Activated CD4-positive, alpha-beta T cell treated with anti-CD3 and anti-CD28 coated beads for 36 hours (primary cell): ENCODE data around the gene CRTC3. TPM values are rescaled to one million over a fixed set of nuclear protein-coding genes. Genes with fewer than 3 reads are reported as not detected.

Experiments
- ATAC-seq: fragments of 200-7000 bp; cut with Tn5 transposase; one replicate; pipeline ENCODE4 v1.10.0; 2021; ENCODE audit warnings: mild to moderate bottlenecking, moderate library complexity
- CTCF ChIA-PET: fragments of 350-600 bp; sonication (Branson Sonifier 250); formaldehyde crosslinking; loops from one replicate; lab custom pipeline; 2021; ENCODE audit warnings: antibody characterized with exemption; lab: Charles Lee
- POLR2A ChIA-PET: fragments of 350-600 bp; sonication (Branson Sonifier 250); formaldehyde crosslinking; loops from one replicate; lab custom pipeline; 2021; ENCODE audit warnings: antibody characterized with exemption, inconsistent platforms; lab: Charles Lee
- DNase-seq: peaks from one replicate; pipeline ENCODE4 v3.0.0-alpha.2; 2020
- H3K27ac Mint-ChIP-seq: one replicate; pipeline ENCODE4 v1.8.0; 2021; ENCODE audit warnings: mixed read lengths
- H3K27me3 Mint-ChIP-seq: one replicate; pipeline ENCODE4 v1.8.0; 2021; ENCODE audit warnings: mixed read lengths
- H3K36me3 Mint-ChIP-seq: one replicate; pipeline ENCODE4 v1.8.0; 2021; ENCODE audit warnings: low read depth, mixed read lengths
- H3K4me1 Mint-ChIP-seq: one replicate; pipeline ENCODE4 v1.8.0; 2021; ENCODE audit warnings: mixed read lengths
- H3K4me3 Mint-ChIP-seq: one replicate; pipeline ENCODE4 v1.8.0; 2021; ENCODE audit warnings: mild to moderate bottlenecking, moderate library complexity, mixed read lengths
- H3K9me3 Mint-ChIP-seq: one replicate; pipeline ENCODE4 v1.8.0; 2021; ENCODE audit warnings: low read depth, mixed read lengths
- intact Hi-C, 2 experiments: fragments of 100-400 bp; cut with DNase I in 1 of 2; cut with micrococcal nuclease in 1 of 2; formaldehyde crosslinking; loops; one replicate each; pipeline versions ENCODE4 v1.14.2 to v1.15.1; 2022 to 2024; cut with DNase I, micrococcal nuclease
- total RNA-seq, 2 experiments: library from RNA; stranded (reverse); gene quantifications; one replicate each; pipeline ENCODE4 v1.2.3, GENCODE V29; 2021

Gene CRTC3
- total RNA-seq, 2 experiments from 2014 or later = 32.4 to 36.2 TPM

GRCh38 chr15:90599644-90600043, 69.9 kb downstream of the CRTC3 start:
- CTCF ChIA-PET = no interaction called here
- H3K36me3 Mint-ChIP-seq = peaks cover 34% of the 10 kb centered on the region

GRCh38 chr15:90600954-90601353, 71.2 kb downstream of the CRTC3 start:
- Mint-ChIP-seq H3K27ac (peak overlapping the region; percentile 22), H3K27me3 (no peaks in the 10 kb centered on the region), H3K9me3 (no peaks in the 10 kb centered on the region), H3K4me3 (no peak overlapping the region), H3K4me1 (peaks cover 55% of the 10 kb centered on the region), H3K36me3 (peaks cover 28% of the 10 kb centered on the region)
- DNase-seq (no peak), ATAC-seq (no peak)
- CTCF ChIA-PET = interaction anchor here (0.8 kb wide), 2 partner anchors 280 to 281 kb away, joined by 3 read pairs; no protein-coding TSS in a partner anchor
- POLR2A ChIA-PET = no interaction called here
- intact Hi-C loops = no loop called here

More at GRCh38 chr15:90599644-90600043, 69.9 kb downstream of the CRTC3 start:
- peak overlapping the region; percentile 79 for H3K27ac Mint-ChIP-seq
- intact Hi-C loops = loop anchor here (5.0 to 10.0 kb wide), 2 partner anchors 57 to 1265 kb away; partner anchors contain the start of gene POLG (in 1 of the 2)
- DNase-seq = no peak
- H3K4me3 Mint-ChIP-seq = no peak overlapping the region
- no peaks in the 10 kb centered on the region for H3K27me3 Mint-ChIP-seq
- no peaks in the 10 kb centered on the region for H3K9me3 Mint-ChIP-seq
- ATAC-seq = no peak
- peaks cover 67% of the 10 kb centered on the region for H3K4me1 Mint-ChIP-seq
- POLR2A ChIA-PET = no interaction called here

DNA sequence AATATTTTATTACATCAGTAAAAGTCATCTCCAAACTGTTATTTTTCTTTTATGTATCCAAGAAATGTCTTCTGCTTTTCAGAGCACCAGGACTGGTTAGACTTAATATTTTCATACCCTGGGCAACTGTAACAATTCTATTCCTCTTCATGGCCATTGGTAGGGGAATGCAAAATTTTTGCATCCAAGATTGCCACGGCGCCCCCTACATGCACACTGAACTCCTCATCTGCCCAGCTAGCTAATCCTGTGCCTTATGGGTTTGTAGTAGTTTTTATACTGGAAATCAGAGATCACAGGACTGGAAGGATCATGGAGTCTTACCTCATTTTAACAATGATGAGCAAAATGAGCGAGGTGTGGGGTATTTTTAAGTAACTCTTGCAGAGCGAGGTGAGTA, 74.2 kb downstream of the CRTC3 start:
- H3K4me1 Mint-ChIP-seq = peaks cover 26% of the 10 kb centered on the region
- H3K27ac Mint-ChIP-seq = peak overlapping the region; percentile 2
- CTCF ChIA-PET = interaction anchor here (0.7 to 1.5 kb wide), 7 partner anchors 9 to 91 kb away, joined by 3 to 4 read pairs (median 3); no protein-coding TSS in a partner anchor
- ATAC-seq (peak; percentile 70), DNase-seq (peak; percentile 75)
- no peaks in the 10 kb centered on the region for H3K27me3 Mint-ChIP-seq
- H3K9me3 Mint-ChIP-seq = no peaks in the 10 kb centered on the region
- H3K36me3 Mint-ChIP-seq = peaks cover 22% of the 10 kb centered on the region
- no peak overlapping the region for H3K4me3 Mint-ChIP-seq
- POLR2A ChIA-PET = interaction anchor here (0.6 kb wide), 2 partner anchors 17 to 198 kb away, joined by 4 to 5 read pairs; no protein-coding TSS in a partner anchor
- intact Hi-C loops = loop anchor here in 1 of 2 experiments (1.0 kb wide), 1 partner anchor 284 kb away; no protein-coding TSS in a partner anchor

GRCh38 chr15:90606641-90607040, 76.9 kb downstream of the CRTC3 start:
- H3K36me3 Mint-ChIP-seq = peaks cover 32% of the 10 kb centered on the region

GRCh38 chr15:90607361-90607760, 77.6 kb downstream of the CRTC3 start:
- no peak overlapping the region for H3K4me3 Mint-ChIP-seq
- peaks cover 36% of the 10 kb centered on the region for H3K36me3 Mint-ChIP-seq
- CTCF ChIA-PET = interaction anchor here (0.6 to 0.8 kb wide), 4 partner anchors 10 to 315 kb away, joined by 3 to 7 read pairs (median 3); no protein-coding TSS in a partner anchor
- H3K27me3 Mint-ChIP-seq = no peaks in the 10 kb centered on the region
- no peak overlapping the region for H3K27ac Mint-ChIP-seq
- DNase-seq (no peak), ATAC-seq (no peak)
- intact Hi-C loops = no loop called here
- H3K9me3 Mint-ChIP-seq = no peaks in the 10 kb centered on the region
- POLR2A ChIA-PET = no interaction called here
- peaks cover 12% of the 10 kb centered on the region for H3K4me1 Mint-ChIP-seq

More at GRCh38 chr15:90606641-90607040, 76.9 kb downstream of the CRTC3 start:
- CTCF ChIA-PET = interaction anchor here (0.8 to 1.0 kb wide), 2 partner anchors 20 to 313 kb away, joined by 3 read pairs; no protein-coding TSS in a partner anchor
- peaks cover 12% of the 10 kb centered on the region for H3K4me1 Mint-ChIP-seq
- ATAC-seq (no peak), DNase-seq (no peak)
- no peak overlapping the region for H3K27ac Mint-ChIP-seq
- H3K27me3 Mint-ChIP-seq = no peaks in the 10 kb centered on the region
- no peaks in the 10 kb centered on the region for H3K9me3 Mint-ChIP-seq
- POLR2A ChIA-PET = no interaction called here
- no peak overlapping the region for H3K4me3 Mint-ChIP-seq
- intact Hi-C loops = no loop called here

GRCh38 chr15:90609242-90610180, 79.8 kb downstream of the CRTC3 start:
- CTCF ChIA-PET = interaction anchor here (0.5 to 1.8 kb wide), 6 partner anchors 11 to 681 kb away, joined by 3 to 6 read pairs (median 4); partner anchors contain the start of gene FURIN
- Mint-ChIP-seq H3K4me3 (no peak overlapping the region), H3K36me3 (peaks cover 34% of the 10 kb centered on the region), H3K27ac (no peak overlapping the region), H3K27me3 (no peaks in the 10 kb centered on the region), H3K4me1 (peaks cover 15% of the 10 kb centered on the region), H3K9me3 (no peaks in the 10 kb centered on the region)
- ATAC-seq = no peak
- POLR2A ChIA-PET = no interaction called here
- no peak for DNase-seq
- intact Hi-C loops = no loop called here

DNA sequence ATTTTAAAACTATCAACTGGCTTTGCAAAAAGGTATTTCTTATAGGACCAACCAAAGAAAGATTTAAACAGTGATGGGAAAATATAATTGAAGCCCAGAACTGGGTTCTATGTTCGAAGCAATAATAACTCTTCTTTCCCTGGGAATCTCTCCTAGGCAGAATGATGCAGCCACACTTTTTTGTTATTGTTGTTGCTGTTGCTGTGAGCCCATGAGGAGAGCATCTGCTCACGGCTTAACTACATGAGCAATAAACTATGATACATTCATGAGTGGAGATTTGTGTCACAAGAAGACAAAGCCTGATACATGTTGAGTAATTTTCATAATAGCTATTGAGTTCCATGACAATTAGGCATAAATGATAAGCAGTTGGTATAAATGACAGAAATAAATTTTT, 80.5 kb downstream of the CRTC3 start:
- H3K27ac Mint-ChIP-seq = no peak overlapping the region
- POLR2A ChIA-PET = no interaction called here
- no peak for DNase-seq
- peaks cover 36% of the 10 kb centered on the region for H3K36me3 Mint-ChIP-seq
- peaks cover 16% of the 10 kb centered on the region for H3K4me1 Mint-ChIP-seq
- no peaks in the 10 kb centered on the region for H3K27me3 Mint-ChIP-seq
- intact Hi-C loops = no loop called here
- CTCF ChIA-PET = interaction anchor here (0.5 to 1.4 kb wide), 2 partner anchors 258 to 291 kb away, joined by 3 to 6 read pairs; partner anchors contain the start of gene FURIN
- no peak overlapping the region for H3K4me3 Mint-ChIP-seq
- H3K9me3 Mint-ChIP-seq = no peaks in the 10 kb centered on the region
- no peak for ATAC-seq

- DNase-seq (no peak), ATAC-seq (no peak)
- H3K27ac Mint-ChIP-seq = no peak overlapping the region
- H3K9me3 Mint-ChIP-seq = no peaks in the 10 kb centered on the region
- no peak overlapping the region for H3K4me3 Mint-ChIP-seq
- H3K36me3 Mint-ChIP-seq = peaks cover 34% of the 10 kb centered on the region
- POLR2A ChIA-PET = no interaction called here
- H3K4me1 Mint-ChIP-seq = peaks cover 16% of the 10 kb centered on the region
- CTCF ChIA-PET = interaction anchor here (0.6 kb wide), 2 partner anchors 28 to 470 kb away, joined by 3 read pairs; no protein-coding TSS in a partner anchor
- intact Hi-C loops = no loop called here
- H3K27me3 Mint-ChIP-seq = no peaks in the 10 kb centered on the region
Measured at GRCh38 chr15:90611157-90611556, 81.4 kb downstream of the CRTC3 start.

GRCh38 chr15:90617171-90617570, 87.4 kb downstream of the CRTC3 start:
- Mint-ChIP-seq H3K27ac (peak overlapping the region; percentile 17), H3K36me3 (peaks cover 35% of the 10 kb centered on the region), H3K9me3 (no peaks in the 10 kb centered on the region), H3K27me3 (no peaks in the 10 kb centered on the region), H3K4me3 (no peak overlapping the region), H3K4me1 (peaks cover 50% of the 10 kb centered on the region)
- ATAC-seq (peak; percentile 71), DNase-seq (no peak)
- ChIA-PET POLR2A (no interaction called here), CTCF (interaction anchor here (1.3 kb wide), 1 partner anchor 316 kb away, joined by 3 read pairs; no protein-coding TSS in a partner anchor)
- intact Hi-C loops = loop anchor here in 1 of 2 experiments (5.0 kb wide), 1 partner anchor 85 kb away; no protein-coding TSS in a partner anchor

DNA sequence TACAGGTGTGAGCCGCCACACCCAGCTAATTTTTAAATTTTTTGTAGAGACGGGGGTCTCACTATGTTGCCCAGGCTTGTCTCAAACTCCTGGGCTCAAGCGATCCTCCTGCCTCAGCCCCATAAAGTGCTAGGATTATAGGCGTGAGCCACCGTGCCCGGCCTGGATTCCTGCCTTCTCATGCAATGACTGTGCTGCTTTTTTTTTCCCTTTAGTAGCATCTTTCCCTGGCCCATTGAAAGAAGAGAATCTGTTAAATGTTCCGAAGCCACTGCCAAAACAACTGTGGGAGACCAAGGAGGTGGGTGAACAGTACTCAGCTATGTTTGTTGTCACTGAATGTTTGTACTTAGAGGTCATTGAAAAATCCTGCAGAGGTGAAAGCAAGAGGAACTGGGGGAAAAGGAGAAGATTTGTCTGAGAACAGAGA, 88.0 kb downstream of the CRTC3 start:
- intact Hi-C loops = loop anchor here in 1 of 2 experiments (5.0 kb wide), 1 partner anchor 85 kb away; no protein-coding TSS in a partner anchor
- DNase-seq = no peak
- ATAC-seq = no peak
- Mint-ChIP-seq H3K4me3 (no peak overlapping the region), H3K36me3 (peaks cover 33% of the 10 kb centered on the region), H3K4me1 (peaks cover 50% of the 10 kb centered on the region), H3K27ac (peak overlapping the region; percentile 6), H3K9me3 (no peaks in the 10 kb centered on the region), H3K27me3 (no peaks in the 10 kb centered on the region)
- POLR2A ChIA-PET = no interaction called here
- CTCF ChIA-PET = interaction anchor here (0.6 to 2.5 kb wide), 5 partner anchors 37 to 136 kb away, joined by 3 to 9 read pairs (median 5); no protein-coding TSS in a partner anchor
